Mesothelial cell of epicardium (in vitro differentiated cells): Measurements from ENCODE around the gene TMEM109. TPM values are rescaled to one million over a fixed set of nuclear protein-coding genes. Genes with fewer than 3 reads are reported as not detected.

Source experiments
- DNase-seq, 2 experiments: peaks; one replicate each; pipeline ENCODE4 v3.0.0; 2021; ENCODE audit warnings: low spot score in 2 of 2; ENCODE audit not compliant: unreplicated experiment in 2 of 2
- H3K27ac Mint-ChIP-seq: 2 replicates; pipeline ENCODE4 v1.8.0; 2021; ENCODE audit warnings: mixed read lengths
- H3K27me3 Mint-ChIP-seq: 2 replicates; pipeline ENCODE4 v1.8.0; 2021; ENCODE audit warnings: low read depth, mixed read lengths
- H3K36me3 Mint-ChIP-seq: 2 replicates; pipeline ENCODE4 v1.8.0; 2021; ENCODE audit warnings: mixed read lengths
- H3K4me1 Mint-ChIP-seq: 2 replicates; pipeline ENCODE4 v1.8.0; 2021; ENCODE audit warnings: mixed read lengths
- H3K4me3 Mint-ChIP-seq: 2 replicates; pipeline ENCODE4 v1.8.0; 2021; ENCODE audit warnings: mild to moderate bottlenecking, moderate library complexity, mixed read lengths
- H3K9me3 Mint-ChIP-seq: 2 replicates; pipeline ENCODE4 v1.8.0; 2021; ENCODE audit warnings: mixed read lengths
- CTCF ChIP-seq: fragments of 200-600 bp; sonication (generic); IDR thresholded peaks from one replicate; pipeline ENCODE4 v1.5.0; 2021; ENCODE audit warnings: antibody characterized with exemption; ENCODE audit not compliant: unreplicated experiment
- total RNA-seq: library from RNA; stranded (reverse); gene quantifications from 3 replicates; pipeline ENCODE4 v1.2.1, GENCODE V29; 2021

The TMEM109 gene
- total RNA-seq, 1 donor from 2014 or later, result 56.8 TPM

GRCh38 chr11:60919956-60920355, 6.0 kb downstream of the TMEM109 start:
- no peak for DNase-seq
- Mint-ChIP-seq H3K4me1 (peaks cover 15% of the 10 kb centered on the region), H3K27me3 (no peaks in the 10 kb centered on the region), H3K36me3 (peaks cover 12% of the 10 kb centered on the region), H3K9me3 (no peaks in the 10 kb centered on the region), H3K4me3 (no peak overlapping the region), H3K27ac (no peak overlapping the region)
- no peak for TF ChIP-seq CTCF

GRCh38 chr11:60921259-60921658, 7.3 kb downstream of the TMEM109 start:
- no peak for DNase-seq
- Mint-ChIP-seq H3K36me3 (peaks cover 12% of the 10 kb centered on the region), H3K27ac (no peak overlapping the region), H3K4me1 (peaks cover 16% of the 10 kb centered on the region), H3K9me3 (no peaks in the 10 kb centered on the region), H3K27me3 (no peaks in the 10 kb centered on the region), H3K4me3 (no peak overlapping the region)
- TF ChIP-seq CTCF, result no peak

GRCh38 chr11:60921777-60922335, 7.9 kb downstream of the TMEM109 start:
- TF ChIP-seq CTCF, result no peak
- Mint-ChIP-seq H3K27ac (no peak overlapping the region), H3K4me3 (no peak overlapping the region), H3K4me1 (peaks cover 16% of the 10 kb centered on the region), H3K9me3 (no peaks in the 10 kb centered on the region), H3K36me3 (peaks cover 12% of the 10 kb centered on the region), H3K27me3 (no peaks in the 10 kb centered on the region)
- DNase-seq, result no peak

- no peak overlapping the region for H3K27ac Mint-ChIP-seq
- H3K4me3 Mint-ChIP-seq, result peak overlapping the region; percentile 59
- H3K4me1 Mint-ChIP-seq, result peaks cover 14% of the 10 kb centered on the region
- DNase-seq, result no peak
- no peaks in the 10 kb centered on the region for H3K9me3 Mint-ChIP-seq
- peaks cover 15% of the 10 kb centered on the region for H3K36me3 Mint-ChIP-seq
- no peak for TF ChIP-seq CTCF
- no peaks in the 10 kb centered on the region for H3K27me3 Mint-ChIP-seq
Measured at GRCh38 chr11:60922906-60923305, 8.9 kb downstream of the TMEM109 start.

GRCh38 chr11:60923326-60923725, 9.4 kb downstream of the TMEM109 start:
- no peak overlapping the region for H3K27ac Mint-ChIP-seq
- H3K9me3 Mint-ChIP-seq, result no peaks in the 10 kb centered on the region
- peaks cover 12% of the 10 kb centered on the region for H3K4me1 Mint-ChIP-seq
- H3K36me3 Mint-ChIP-seq, result peaks cover 17% of the 10 kb centered on the region
- no peaks in the 10 kb centered on the region for H3K27me3 Mint-ChIP-seq
- DNase-seq, result no peak
- peak overlapping the region; percentile 59 for H3K4me3 Mint-ChIP-seq
- TF ChIP-seq CTCF, result no peak

GRCh38 chr11:60923800-60924109, 9.8 kb downstream of the TMEM109 start:
- no peak for TF ChIP-seq CTCF
- no peak overlapping the region for H3K27ac Mint-ChIP-seq
- no peaks in the 10 kb centered on the region for H3K9me3 Mint-ChIP-seq
- peaks cover 17% of the 10 kb centered on the region for H3K36me3 Mint-ChIP-seq
- H3K4me3 Mint-ChIP-seq, result peak overlapping the region; percentile 80
- peaks cover 12% of the 10 kb centered on the region for H3K4me1 Mint-ChIP-seq
- no peak for DNase-seq
- H3K27me3 Mint-ChIP-seq, result no peaks in the 10 kb centered on the region
